AG09309 (cell line): ENCODE data around the gene C1orf74.

ENCODE experiments used
- DNase-seq: peaks from one replicate; pipeline ENCODE4 v3.0.0-alpha.2; 2010; ENCODE audit warnings: low read depth
- H3K4me3 ChIP-seq: 2 replicates; pipeline ENCODE4 v1.5.1; 2011; ENCODE audit warnings: mild to moderate bottlenecking, low read depth, low read length, moderate library complexity; ENCODE audit not compliant: control insufficient read depth
- TF ChIP-seq, protein P1 (sequence below): IDR thresholded peaks from 2 replicates; pipeline ENCODE4 v1.5.1; 2011; ENCODE audit warnings: mild to moderate bottlenecking, low read depth, low read length, inconsistent platforms; ENCODE audit not compliant: insufficient read depth, control insufficient read depth; ENCODE audit errors: missing control alignments

The C1orf74 gene

GRCh38 chr1:209807509-209807908, 23.1 kb upstream of the C1orf74 start:
- TF ChIP-seq, protein P1, sequence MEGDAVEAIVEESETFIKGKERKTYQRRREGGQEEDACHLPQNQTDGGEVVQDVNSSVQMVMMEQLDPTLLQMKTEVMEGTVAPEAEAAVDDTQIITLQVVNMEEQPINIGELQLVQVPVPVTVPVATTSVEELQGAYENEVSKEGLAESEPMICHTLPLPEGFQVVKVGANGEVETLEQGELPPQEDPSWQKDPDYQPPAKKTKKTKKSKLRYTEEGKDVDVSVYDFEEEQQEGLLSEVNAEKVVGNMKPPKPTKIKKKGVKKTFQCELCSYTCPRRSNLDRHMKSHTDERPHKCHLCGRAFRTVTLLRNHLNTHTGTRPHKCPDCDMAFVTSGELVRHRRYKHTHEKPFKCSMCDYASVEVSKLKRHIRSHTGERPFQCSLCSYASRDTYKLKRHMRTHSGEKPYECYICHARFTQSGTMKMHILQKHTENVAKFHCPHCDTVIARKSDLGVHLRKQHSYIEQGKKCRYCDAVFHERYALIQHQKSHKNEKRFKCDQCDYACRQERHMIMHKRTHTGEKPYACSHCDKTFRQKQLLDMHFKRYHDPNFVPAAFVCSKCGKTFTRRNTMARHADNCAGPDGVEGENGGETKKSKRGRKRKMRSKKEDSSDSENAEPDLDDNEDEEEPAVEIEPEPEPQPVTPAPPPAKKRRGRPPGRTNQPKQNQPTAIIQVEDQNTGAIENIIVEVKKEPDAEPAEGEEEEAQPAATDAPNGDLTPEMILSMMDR: no peak
- DNase-seq: no peak
- no peak overlapping the region for H3K4me3 ChIP-seq

GRCh38 chr1:209805875-209806760, 21.8 kb upstream of the C1orf74 start, which contains the start of gene IRF6:
IRF6 (minus strand) TSS chr1:209806142; CDS start chr1:209801413, 4,729 bp downstream.
- TF ChIP-seq, protein P1: no peak
- no peak for DNase-seq
- peak within 1 kb of the TSS; percentile 26 for H3K4me3 ChIP-seq

DNA sequence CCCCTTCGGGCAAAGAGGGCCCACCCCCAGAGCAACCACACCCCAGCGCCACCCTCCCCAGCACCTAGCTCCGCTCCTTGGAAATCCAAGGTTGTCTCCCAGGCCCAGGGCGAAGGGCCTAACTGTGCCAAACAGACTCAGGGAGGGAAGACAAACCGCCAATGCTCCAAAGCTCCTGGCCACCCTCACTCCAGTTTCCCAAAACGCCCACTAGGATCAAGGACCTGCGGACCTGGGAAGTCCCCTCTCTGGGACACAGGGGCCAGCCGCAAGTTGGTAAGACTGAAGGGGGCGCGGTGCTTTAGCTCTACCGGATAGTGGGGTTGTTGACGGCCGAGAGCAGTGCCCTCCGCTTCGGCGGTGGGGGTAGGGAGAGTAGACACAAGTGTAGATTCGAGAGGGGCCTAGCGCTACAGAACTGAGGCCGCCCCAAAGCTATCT, 21.0 kb upstream of the C1orf74 start:
- TF ChIP-seq, protein P1: no peak
- no peak for DNase-seq
- H3K4me3 ChIP-seq: no peak overlapping the region

- no peak overlapping the region for H3K4me3 ChIP-seq
- no peak for DNase-seq
- TF ChIP-seq, protein P1: no peak
Observed at GRCh38 chr1:209803568-209803967, 19.2 kb upstream of the C1orf74 start.

- TF ChIP-seq, protein P1: no peak
- no peak for DNase-seq
Observed at GRCh38 chr1:209802780-209803152, 18.4 kb upstream of the C1orf74 start.

DNA sequence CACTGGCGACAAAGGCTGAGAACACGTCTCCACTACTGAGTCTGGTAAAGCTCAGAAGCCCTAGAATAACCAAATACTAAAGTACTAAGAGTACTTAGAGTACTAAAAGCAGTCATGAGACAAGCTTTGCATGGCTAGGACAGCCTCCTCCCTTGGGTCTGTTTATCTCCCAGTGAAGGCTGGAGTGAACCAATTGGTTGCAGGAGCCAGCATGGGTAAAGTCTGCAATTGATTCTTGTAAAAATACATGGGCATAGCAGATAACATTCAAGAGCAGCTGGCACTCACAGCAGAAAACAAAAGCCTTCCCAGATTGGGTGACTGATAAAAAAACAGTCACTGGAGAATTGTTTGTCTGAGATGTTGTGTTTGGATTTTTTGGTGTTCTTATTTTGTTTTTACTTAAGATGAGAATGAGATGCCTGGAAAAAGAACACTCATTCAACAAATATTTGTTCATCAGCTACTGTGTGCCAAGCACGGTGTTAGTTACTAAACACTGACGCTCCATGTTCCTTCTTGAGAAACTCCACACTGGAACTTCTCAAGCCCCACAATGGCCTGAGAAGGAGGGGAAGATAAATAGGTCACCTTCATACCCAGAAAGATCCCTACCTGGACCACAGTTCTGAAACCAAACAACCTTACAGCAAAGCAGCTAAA, 17.9 kb upstream of the C1orf74 start:
- no peak overlapping the region for H3K4me3 ChIP-seq
- TF ChIP-seq, protein P1: no peak
- no peak for DNase-seq

More at GRCh38 chr1:209802780-209803152, 18.4 kb upstream of the C1orf74 start:
- no peak overlapping the region for H3K4me3 ChIP-seq
